GM18508 (cell line): ENCODE measurements around the gene NPY5R.

Experiments
- ATAC-seq: cut with Tn5 transposase; IDR thresholded peaks from one replicate; pipeline ENCODE4 v1.9.1; 2021; ENCODE audit warnings: moderate number of reproducible peaks; ENCODE audit not compliant: insufficient read depth, unreplicated experiment

Gene NPY5R

DNA sequence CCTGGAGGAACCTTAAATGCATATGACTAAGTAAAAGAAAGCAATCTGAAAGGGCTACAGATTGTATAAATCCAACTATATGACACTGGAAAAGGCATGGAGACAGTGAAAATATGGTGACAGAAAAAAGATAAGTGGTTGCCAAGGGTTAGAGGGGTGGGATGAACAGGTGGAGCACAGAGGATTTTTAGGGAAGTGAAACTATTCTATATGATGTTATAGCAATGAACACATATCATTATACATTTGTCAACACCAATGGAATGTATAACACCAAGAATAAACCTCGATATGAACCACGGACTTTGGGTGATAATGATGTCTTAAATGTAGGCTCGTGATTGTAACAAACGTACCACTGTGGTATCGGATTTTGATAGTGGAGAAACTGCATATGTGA, 40.7 kb downstream of the NPY5R start:
- no peak for ATAC-seq

DNA sequence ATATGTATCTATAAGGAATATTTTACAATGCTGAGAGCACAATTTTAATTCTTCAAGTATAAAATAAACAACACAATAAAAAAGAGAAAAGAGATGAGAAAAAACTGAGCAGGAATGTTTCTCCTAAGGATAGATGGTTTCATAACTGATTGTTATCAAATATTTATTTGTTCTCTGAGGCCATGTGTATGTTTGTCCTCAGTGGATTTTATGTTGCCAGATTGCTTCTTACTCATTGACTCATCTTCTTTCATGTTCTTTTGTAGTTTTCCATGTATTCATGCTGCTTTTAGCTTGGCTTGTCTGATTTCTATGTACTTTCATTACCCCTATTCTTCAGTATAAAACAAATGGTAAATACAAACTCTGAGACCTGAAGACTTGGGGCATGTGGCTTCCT, 41.2 kb downstream of the NPY5R start:
- no peak for ATAC-seq

DNA sequence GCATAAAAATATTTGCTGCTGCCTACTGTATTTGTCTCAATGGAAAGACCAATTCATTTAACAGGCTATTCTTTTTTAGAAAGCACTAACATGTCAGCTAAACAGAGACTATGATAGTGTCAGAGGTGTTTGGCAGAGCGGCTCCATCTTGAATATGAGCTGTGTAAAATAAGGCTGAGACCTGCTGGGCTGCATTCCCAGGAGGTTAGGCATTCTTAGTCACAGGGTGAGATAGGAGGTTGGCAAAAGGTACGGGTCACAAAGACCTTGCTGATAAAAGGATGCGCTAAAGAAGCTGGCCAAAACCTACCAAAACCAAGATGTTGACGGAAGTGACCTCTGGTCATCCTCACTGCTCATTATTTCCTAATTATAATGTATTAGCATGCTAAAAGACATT, 41.8 kb downstream of the NPY5R start:
- ATAC-seq: no peak

- no peak for ATAC-seq
These were observed 48.1 kb downstream of the NPY5R start for GRCh38 chr4:163391756-163392155.

DNA sequence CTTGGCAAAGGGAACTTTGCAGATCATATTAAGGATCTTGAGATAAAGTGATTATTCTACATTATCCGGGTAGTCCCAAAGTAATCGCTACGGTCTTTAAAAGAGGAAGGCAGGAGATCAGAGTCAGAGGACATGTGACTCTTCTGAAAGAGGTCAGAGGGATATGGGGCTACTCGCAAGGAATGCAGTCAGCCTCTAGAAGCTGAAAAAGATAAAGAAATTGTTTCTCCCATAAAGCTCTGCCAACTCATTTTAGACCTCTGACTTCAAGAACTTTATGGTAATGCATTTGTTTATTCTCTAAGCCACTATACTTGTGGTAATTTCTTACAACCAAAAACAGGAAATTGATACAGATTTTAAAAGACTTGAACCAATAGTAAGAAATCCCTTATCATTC, 48.6 kb downstream of the NPY5R start:
- ATAC-seq: no peak

- no peak for ATAC-seq
These were observed 49.8 kb downstream of the NPY5R start for GRCh38 chr4:163393471-163393870.

- no peak for ATAC-seq
These were observed 51.4 kb downstream of the NPY5R start for GRCh38 chr4:163395055-163395454.

GRCh38 chr4:163395758-163396157, 52.1 kb downstream of the NPY5R start:
- ATAC-seq: no peak

DNA sequence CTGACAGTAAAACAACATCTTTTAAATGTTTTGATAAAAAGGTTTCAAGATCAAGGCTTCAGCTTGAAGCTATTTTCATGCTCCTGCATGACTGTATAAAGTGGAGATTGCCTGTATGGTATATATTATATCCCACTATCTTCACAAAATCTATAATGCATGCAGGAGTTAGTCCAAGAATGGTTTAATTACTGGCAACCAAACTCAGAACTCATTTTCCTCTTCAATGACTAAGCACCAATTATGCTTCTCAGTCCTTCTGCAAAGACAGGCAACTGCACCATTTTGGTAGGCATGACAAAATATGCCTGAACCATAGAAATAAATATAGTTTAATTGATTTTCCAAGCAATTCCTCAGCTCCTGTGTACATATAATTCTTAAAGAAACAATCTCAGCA, 54.5 kb downstream of the NPY5R start:
- no peak for ATAC-seq

DNA sequence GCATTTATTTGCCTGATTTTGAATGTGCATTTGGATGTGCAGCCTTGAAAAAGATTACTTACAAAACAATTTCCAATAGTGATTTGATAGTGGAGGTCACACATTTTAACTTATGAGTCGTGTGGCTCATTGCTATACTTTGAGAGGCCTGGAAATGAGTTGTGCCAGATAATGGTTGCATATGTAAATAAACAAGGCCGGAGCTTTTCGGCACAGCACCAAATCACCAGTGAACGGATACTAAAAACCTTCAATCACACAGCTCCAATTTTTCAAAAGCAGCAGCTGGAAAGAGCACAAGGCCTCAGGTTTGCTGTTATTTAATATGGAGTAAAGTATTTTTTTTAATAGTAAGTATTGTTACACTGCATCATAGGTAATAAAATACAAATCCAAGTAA, 57.2 kb downstream of the NPY5R start:
- no peak for ATAC-seq
